Liver (tissue), 3 donors: Measurements from ENCODE around the gene MAPKAP1.

ENCODE experiments used
- EGR1 ChIP-seq, 2 donors: IDR thresholded peaks; 2 replicates each; pipeline ENCODE4 v1.6.1; 2016 to 2018; ENCODE audit warnings: antibody characterized with exemption in 2 of 2, low read depth in 2 of 2
- FOXA1 ChIP-seq: IDR thresholded peaks from 2 replicates; pipeline ENCODE4 v1.6.1; 2016; ENCODE audit warnings: antibody characterized with exemption
- FOXA2 ChIP-seq: IDR thresholded peaks from 2 replicates; pipeline ENCODE4 v1.6.1; 2016; ENCODE audit warnings: antibody characterized with exemption
- GABPA ChIP-seq, 2 donors: IDR thresholded peaks in 1 of 2; conservative IDR thresholded peaks in 1 of 2; 2 replicates each; pipeline ENCODE4 v1.6.1; 2016; ENCODE audit warnings: antibody characterized with exemption in 2 of 2, mild to moderate bottlenecking in 1 of 2, moderate library complexity in 1 of 2
- JUND ChIP-seq, 2 donors: IDR thresholded peaks; 2 replicates each; pipeline ENCODE4 v1.6.1; 2016; ENCODE audit warnings: antibody characterized with exemption in 2 of 2
- NR2F2 ChIP-seq: IDR thresholded peaks from 2 replicates; pipeline ENCODE4 v1.6.1; 2016; ENCODE audit warnings: antibody characterized with exemption
- RAD21 ChIP-seq, 2 donors: IDR thresholded peaks; 2 replicates each; pipeline ENCODE4 v1.6.1; 2016; ENCODE audit warnings: antibody characterized with exemption in 2 of 2, mild to moderate bottlenecking in 2 of 2
- SP1 ChIP-seq: IDR thresholded peaks from 2 replicates; pipeline ENCODE4 v1.6.1; 2018; ENCODE audit warnings: antibody characterized with exemption, mild to moderate bottlenecking
- TAF1 ChIP-seq: conservative IDR thresholded peaks from 2 replicates; pipeline ENCODE4 v1.6.1; 2016; ENCODE audit warnings: antibody characterized with exemption, mild to moderate bottlenecking
- TF ChIP-seq, protein P1 (sequence below): fragments of 150-350 bp; IDR thresholded peaks from 2 replicates; pipeline ENCODE4 v1.5.1; 2017; ENCODE audit warnings: improper control_type of control experiment, low read depth, low read length; ENCODE audit not compliant: missing input control
- TF ChIP-seq, protein P2 (sequence below): IDR thresholded peaks from 2 replicates; pipeline ENCODE4 v1.6.1; 2016; ENCODE audit warnings: antibody characterized with exemption
- TF ChIP-seq, protein P3 (sequence below): IDR thresholded peaks from 2 replicates; pipeline ENCODE4 v1.6.1; 2016; ENCODE audit warnings: antibody characterized with exemption
- TF ChIP-seq, protein P4 (sequence below): IDR thresholded peaks from 2 replicates; pipeline ENCODE4 v1.6.1; 2016; ENCODE audit warnings: antibody characterized with exemption, mild to moderate bottlenecking
- TF ChIP-seq, protein P5 (sequence below): IDR thresholded peaks from 2 replicates; pipeline ENCODE4 v1.6.1; 2016; ENCODE audit warnings: antibody characterized with exemption
- donor health status: healthy.
- donor health status: healthy.

DNA sequence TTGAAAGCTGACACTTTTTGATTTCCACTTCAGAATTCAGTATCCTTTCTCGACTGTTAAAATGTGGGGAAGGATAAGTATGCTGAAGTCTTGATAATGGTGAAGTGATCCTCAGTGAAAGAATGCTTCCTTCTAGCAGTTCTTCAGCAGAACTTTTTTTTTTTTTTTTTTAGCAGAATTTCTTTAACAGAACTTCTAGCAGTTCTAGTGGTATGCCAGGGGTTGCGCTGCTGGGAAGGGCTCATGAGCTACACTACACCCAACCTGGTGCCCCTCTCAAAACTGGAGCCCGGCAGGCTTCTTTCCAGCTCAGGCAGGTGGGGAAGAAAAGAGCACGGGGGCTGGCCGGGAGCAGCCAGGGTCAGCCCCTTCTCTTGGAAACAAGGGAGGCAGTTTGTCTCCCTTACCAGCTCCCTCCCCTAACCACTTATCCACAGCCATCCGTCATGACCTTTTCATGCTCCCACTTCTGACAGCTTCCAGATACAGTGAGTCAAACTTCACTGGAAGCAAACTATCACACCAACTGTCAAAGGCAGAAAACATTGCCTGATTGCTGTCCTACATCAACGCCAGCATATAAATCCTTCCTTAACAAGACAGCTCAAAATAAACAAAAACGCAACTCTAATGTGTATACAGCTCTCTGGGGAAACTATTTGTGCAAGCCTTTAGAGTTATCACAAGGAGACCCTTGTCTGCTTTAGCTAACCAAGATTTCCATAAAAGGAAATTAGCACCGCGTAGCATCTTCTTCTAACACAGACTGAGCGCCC lies 233.9 kb downstream of the MAPKAP1 start:
- TF ChIP-seq, protein P1, sequence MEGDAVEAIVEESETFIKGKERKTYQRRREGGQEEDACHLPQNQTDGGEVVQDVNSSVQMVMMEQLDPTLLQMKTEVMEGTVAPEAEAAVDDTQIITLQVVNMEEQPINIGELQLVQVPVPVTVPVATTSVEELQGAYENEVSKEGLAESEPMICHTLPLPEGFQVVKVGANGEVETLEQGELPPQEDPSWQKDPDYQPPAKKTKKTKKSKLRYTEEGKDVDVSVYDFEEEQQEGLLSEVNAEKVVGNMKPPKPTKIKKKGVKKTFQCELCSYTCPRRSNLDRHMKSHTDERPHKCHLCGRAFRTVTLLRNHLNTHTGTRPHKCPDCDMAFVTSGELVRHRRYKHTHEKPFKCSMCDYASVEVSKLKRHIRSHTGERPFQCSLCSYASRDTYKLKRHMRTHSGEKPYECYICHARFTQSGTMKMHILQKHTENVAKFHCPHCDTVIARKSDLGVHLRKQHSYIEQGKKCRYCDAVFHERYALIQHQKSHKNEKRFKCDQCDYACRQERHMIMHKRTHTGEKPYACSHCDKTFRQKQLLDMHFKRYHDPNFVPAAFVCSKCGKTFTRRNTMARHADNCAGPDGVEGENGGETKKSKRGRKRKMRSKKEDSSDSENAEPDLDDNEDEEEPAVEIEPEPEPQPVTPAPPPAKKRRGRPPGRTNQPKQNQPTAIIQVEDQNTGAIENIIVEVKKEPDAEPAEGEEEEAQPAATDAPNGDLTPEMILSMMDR = no peak
- TF ChIP-seq FOXA1 (no peak), GABPA (IDR thresholded peaks at IDR 0.05 in 1 of 2, conservative IDR thresholded peaks at IDR 0.05 in 1 of 2) (no peak), EGR1 (IDR thresholded peaks at IDR 0.05; ENCODE audit: low read depth in 2 of 2) (no peak), JUND (IDR thresholded peaks at IDR 0.05) (no peak), TAF1 (no peak), NR2F2 (peak; percentile 9), RAD21 (IDR thresholded peaks at IDR 0.05) (no peak), SP1 (no peak), FOXA2 (no peak)
- TF ChIP-seq, protein P2, sequence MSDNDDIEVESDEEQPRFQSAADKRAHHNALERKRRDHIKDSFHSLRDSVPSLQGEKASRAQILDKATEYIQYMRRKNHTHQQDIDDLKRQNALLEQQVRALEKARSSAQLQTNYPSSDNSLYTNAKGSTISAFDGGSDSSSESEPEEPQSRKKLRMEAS = no peak
- TF ChIP-seq, protein P3, sequence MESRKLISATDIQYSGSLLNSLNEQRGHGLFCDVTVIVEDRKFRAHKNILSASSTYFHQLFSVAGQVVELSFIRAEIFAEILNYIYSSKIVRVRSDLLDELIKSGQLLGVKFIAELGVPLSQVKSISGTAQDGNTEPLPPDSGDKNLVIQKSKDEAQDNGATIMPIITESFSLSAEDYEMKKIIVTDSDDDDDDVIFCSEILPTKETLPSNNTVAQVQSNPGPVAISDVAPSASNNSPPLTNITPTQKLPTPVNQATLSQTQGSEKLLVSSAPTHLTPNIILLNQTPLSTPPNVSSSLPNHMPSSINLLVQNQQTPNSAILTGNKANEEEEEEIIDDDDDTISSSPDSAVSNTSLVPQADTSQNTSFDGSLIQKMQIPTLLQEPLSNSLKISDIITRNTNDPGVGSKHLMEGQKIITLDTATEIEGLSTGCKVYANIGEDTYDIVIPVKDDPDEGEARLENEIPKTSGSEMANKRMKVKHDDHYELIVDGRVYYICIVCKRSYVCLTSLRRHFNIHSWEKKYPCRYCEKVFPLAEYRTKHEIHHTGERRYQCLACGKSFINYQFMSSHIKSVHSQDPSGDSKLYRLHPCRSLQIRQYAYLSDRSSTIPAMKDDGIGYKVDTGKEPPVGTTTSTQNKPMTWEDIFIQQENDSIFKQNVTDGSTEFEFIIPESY = no peak
- TF ChIP-seq, protein P4, sequence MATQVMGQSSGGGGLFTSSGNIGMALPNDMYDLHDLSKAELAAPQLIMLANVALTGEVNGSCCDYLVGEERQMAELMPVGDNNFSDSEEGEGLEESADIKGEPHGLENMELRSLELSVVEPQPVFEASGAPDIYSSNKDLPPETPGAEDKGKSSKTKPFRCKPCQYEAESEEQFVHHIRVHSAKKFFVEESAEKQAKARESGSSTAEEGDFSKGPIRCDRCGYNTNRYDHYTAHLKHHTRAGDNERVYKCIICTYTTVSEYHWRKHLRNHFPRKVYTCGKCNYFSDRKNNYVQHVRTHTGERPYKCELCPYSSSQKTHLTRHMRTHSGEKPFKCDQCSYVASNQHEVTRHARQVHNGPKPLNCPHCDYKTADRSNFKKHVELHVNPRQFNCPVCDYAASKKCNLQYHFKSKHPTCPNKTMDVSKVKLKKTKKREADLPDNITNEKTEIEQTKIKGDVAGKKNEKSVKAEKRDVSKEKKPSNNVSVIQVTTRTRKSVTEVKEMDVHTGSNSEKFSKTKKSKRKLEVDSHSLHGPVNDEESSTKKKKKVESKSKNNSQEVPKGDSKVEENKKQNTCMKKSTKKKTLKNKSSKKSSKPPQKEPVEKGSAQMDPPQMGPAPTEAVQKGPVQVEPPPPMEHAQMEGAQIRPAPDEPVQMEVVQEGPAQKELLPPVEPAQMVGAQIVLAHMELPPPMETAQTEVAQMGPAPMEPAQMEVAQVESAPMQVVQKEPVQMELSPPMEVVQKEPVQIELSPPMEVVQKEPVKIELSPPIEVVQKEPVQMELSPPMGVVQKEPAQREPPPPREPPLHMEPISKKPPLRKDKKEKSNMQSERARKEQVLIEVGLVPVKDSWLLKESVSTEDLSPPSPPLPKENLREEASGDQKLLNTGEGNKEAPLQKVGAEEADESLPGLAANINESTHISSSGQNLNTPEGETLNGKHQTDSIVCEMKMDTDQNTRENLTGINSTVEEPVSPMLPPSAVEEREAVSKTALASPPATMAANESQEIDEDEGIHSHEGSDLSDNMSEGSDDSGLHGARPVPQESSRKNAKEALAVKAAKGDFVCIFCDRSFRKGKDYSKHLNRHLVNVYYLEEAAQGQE = no peak
- TF ChIP-seq, protein P5, sequence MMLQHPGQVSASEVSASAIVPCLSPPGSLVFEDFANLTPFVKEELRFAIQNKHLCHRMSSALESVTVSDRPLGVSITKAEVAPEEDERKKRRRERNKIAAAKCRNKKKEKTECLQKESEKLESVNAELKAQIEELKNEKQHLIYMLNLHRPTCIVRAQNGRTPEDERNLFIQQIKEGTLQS = no peak
